ENCODE results near the gene RNF114. TPM values are rescaled to one million over a fixed set of nuclear protein-coding genes. Genes with fewer than 3 reads are reported as not detected.
A peak's percentile ranks its signal among the peaks of the same experiment; 100 is the strongest.

Gene RNF114
- total and polyA plus RNA-seq, 4 donors, result 32.1 to 70.6 (median 42.6) TPM

DNA sequence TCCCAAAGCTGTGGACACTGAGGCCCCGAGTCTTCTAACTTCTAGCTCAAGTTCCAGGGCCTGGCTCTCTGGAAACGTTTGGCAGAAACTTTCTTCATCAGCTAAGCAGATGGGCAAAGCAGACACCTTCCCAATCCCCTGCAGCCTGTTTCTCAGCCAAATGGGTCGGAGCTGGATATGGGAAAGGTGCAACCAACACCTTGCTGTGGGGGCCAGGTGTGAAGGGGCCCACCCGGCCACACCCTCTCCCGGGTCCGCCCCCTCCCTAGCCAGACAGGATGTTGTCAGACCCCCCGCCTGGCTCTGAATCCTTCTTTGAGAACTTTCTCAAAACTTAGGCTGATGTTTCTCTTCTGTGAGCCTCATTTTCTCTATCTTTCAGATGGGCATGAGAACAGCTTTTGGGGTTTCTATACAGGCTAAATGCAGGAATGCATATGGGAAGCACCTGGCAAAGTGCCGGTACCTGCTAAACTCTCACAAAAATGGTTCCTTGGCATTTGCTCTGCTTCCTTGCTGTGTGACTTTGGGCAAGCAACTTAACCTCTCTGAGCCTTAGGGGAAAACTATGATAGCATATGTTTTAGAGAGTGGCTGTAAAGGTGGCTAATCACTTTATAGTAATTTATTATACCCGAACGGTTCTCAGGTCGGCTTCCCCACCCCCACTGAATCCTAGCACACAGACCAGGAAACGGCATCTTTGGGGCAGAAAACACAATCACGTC is 48.4 kb downstream of the RNF114 start:
- Histone ChIP-seq H3K9me3 (ENCODE audit: control insufficient read depth, low read length) (no peaks in the 10 kb centered on the region), H3K27ac (ENCODE audit: low read depth in 1 of 2, low read length in 2 of 2) (no peak overlapping the region), H3K4me3 (ENCODE audit: low read length in 2 of 2) (no peak overlapping the region), H3K27me3 (ENCODE audit: control insufficient read depth in 1 of 2, insufficient read depth in 2 of 2, low read length in 1 of 2) (peaks cover 0 to 1% of the 10 kb centered on the region in 2 donors), H3K4me1 (ENCODE audit: control insufficient read depth in 1 of 2, insufficient read depth in 2 of 2, low read length in 2 of 2) (no peaks in the 10 kb centered on the region), H3K36me3 (ENCODE audit: control insufficient read depth in 1 of 2, insufficient read depth in 2 of 2, low read length in 1 of 2) (no peaks in the 10 kb centered on the region)
- intact Hi-C loops (cut with DNase I), result loop anchor here in 1 of 2 donors (10.0 kb wide), 1 partner anchor 190 kb away; no protein-coding TSS in a partner anchor
- no peak for DNase-seq
- ATAC-seq (ENCODE audit: low FRiP score), result no peak
- 73 to 75% methylated on average over 13 of the region's 13 CpGs for WGBS, 2 donors

DNA sequence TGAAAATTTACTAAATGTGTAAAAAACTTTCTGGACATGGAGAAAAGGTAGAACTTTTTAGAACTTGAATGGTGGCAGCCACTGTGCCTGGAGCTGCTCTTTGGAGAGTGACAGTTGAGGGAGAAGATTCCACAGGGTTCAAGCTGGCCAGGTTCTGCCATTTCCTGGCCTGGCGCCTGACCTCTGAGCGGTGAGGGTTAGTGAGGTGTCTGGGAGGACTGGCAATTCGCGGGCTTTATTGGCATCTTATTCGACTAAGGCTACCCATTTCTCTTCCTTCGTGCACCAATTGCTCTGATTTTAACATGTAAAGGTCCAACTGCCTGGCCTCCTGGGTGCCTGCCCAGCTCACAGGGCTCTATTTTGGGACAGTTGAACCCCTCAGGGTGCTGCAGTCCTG is 49.0 kb downstream of the RNF114 start:
- Histone ChIP-seq H3K27me3 (ENCODE audit: control insufficient read depth in 1 of 2, insufficient read depth in 2 of 2, low read length in 1 of 2) (peaks cover 0 to 1% of the 10 kb centered on the region in 2 donors), H3K4me3 (ENCODE audit: low read length in 2 of 2) (no peak overlapping the region), H3K4me1 (ENCODE audit: control insufficient read depth in 1 of 2, insufficient read depth in 2 of 2, low read length in 2 of 2) (no peaks in the 10 kb centered on the region), H3K36me3 (ENCODE audit: control insufficient read depth in 1 of 2, insufficient read depth in 2 of 2, low read length in 1 of 2) (no peaks in the 10 kb centered on the region), H3K9me3 (ENCODE audit: control insufficient read depth, low read length) (no peaks in the 10 kb centered on the region), H3K27ac (ENCODE audit: low read depth in 1 of 2, low read length in 2 of 2) (no peak overlapping the region)
- intact Hi-C loops (cut with DNase I), result loop anchor here in 1 of 2 donors (10.0 kb wide), 1 partner anchor 190 kb away; no protein-coding TSS in a partner anchor
- ATAC-seq (ENCODE audit: low FRiP score) (no peak), DNase-seq (no peak)
- 84 to 85% methylated on average over 6 of the region's 6 CpGs for WGBS, 2 donors

GRCh38 chr20:49985617-49986016 is 49.4 kb downstream of the RNF114 start:
- ATAC-seq (ENCODE audit: low FRiP score) (no peak), DNase-seq (no peak)
- no peaks in the 10 kb centered on the region for H3K9me3 ChIP-seq (ENCODE audit: control insufficient read depth, low read length)
- no peaks in the 10 kb centered on the region for H3K36me3 ChIP-seq (ENCODE audit: control insufficient read depth in 1 of 2, insufficient read depth in 2 of 2, low read length in 1 of 2)
- H3K4me1 ChIP-seq (ENCODE audit: control insufficient read depth in 1 of 2, insufficient read depth in 2 of 2, low read length in 2 of 2), result no peaks in the 10 kb centered on the region
- H3K27ac ChIP-seq (ENCODE audit: low read depth in 1 of 2, low read length in 2 of 2), result no peak overlapping the region
- H3K4me3 ChIP-seq (ENCODE audit: low read length in 2 of 2), result no peak overlapping the region
- WGBS, 2 donors, result 83 to 89% methylated on average over 13 of the region's 13 CpGs
- intact Hi-C loops (cut with DNase I), result loop anchor here in 1 of 2 donors (10.0 kb wide), 1 partner anchor 189 kb away; no protein-coding TSS in a partner anchor
- peaks cover 0 to 1% of the 10 kb centered on the region in 2 donors for H3K27me3 ChIP-seq (ENCODE audit: control insufficient read depth in 1 of 2, insufficient read depth in 2 of 2, low read length in 1 of 2)

GRCh38 chr20:49986049-49986448 is 49.9 kb downstream of the RNF114 start:
- Histone ChIP-seq H3K4me1 (ENCODE audit: control insufficient read depth in 1 of 2, insufficient read depth in 2 of 2, low read length in 2 of 2) (no peaks in the 10 kb centered on the region), H3K27me3 (ENCODE audit: control insufficient read depth in 1 of 2, insufficient read depth in 2 of 2, low read length in 1 of 2) (peaks cover 0 to 1% of the 10 kb centered on the region in 2 donors), H3K36me3 (ENCODE audit: control insufficient read depth in 1 of 2, insufficient read depth in 2 of 2, low read length in 1 of 2) (no peaks in the 10 kb centered on the region), H3K9me3 (ENCODE audit: control insufficient read depth, low read length) (no peaks in the 10 kb centered on the region), H3K27ac (ENCODE audit: low read depth in 1 of 2, low read length in 2 of 2) (no peak overlapping the region), H3K4me3 (ENCODE audit: low read length in 2 of 2) (no peak overlapping the region)
- no peak for ATAC-seq (ENCODE audit: low FRiP score)
- WGBS, 2 donors, result 92 to 98% methylated on average over 4 of the region's 4 CpGs
- intact Hi-C loops (cut with DNase I), result loop anchor here in 1 of 2 donors (10.0 kb wide), 1 partner anchor 189 kb away; no protein-coding TSS in a partner anchor
- no peak for DNase-seq

GRCh38 chr20:49987015-49987867 is 51.0 kb downstream of the RNF114 start:
- no peak for DNase-seq
- Histone ChIP-seq H3K4me3 (ENCODE audit: low read length in 2 of 2) (no peak overlapping the region), H3K27ac (ENCODE audit: low read depth in 1 of 2, low read length in 2 of 2) (no peak overlapping the region), H3K36me3 (ENCODE audit: control insufficient read depth in 1 of 2, insufficient read depth in 2 of 2, low read length in 1 of 2) (no peaks in the 10 kb centered on the region), H3K4me1 (ENCODE audit: control insufficient read depth in 1 of 2, insufficient read depth in 2 of 2, low read length in 2 of 2) (no peaks in the 10 kb centered on the region), H3K27me3 (ENCODE audit: control insufficient read depth in 1 of 2, insufficient read depth in 2 of 2, low read length in 1 of 2) (peaks cover 0 to 1% of the 10 kb centered on the region in 2 donors), H3K9me3 (ENCODE audit: control insufficient read depth, low read length) (no peaks in the 10 kb centered on the region)
- WGBS, 2 donors, result 89% methylated on average over 15 of the region's 15 CpGs
- no peak for ATAC-seq (ENCODE audit: low FRiP score)
- intact Hi-C loops (cut with DNase I), result loop anchor here in 1 of 2 donors (10.0 kb wide), 1 partner anchor 188 kb away; no protein-coding TSS in a partner anchor

DNA sequence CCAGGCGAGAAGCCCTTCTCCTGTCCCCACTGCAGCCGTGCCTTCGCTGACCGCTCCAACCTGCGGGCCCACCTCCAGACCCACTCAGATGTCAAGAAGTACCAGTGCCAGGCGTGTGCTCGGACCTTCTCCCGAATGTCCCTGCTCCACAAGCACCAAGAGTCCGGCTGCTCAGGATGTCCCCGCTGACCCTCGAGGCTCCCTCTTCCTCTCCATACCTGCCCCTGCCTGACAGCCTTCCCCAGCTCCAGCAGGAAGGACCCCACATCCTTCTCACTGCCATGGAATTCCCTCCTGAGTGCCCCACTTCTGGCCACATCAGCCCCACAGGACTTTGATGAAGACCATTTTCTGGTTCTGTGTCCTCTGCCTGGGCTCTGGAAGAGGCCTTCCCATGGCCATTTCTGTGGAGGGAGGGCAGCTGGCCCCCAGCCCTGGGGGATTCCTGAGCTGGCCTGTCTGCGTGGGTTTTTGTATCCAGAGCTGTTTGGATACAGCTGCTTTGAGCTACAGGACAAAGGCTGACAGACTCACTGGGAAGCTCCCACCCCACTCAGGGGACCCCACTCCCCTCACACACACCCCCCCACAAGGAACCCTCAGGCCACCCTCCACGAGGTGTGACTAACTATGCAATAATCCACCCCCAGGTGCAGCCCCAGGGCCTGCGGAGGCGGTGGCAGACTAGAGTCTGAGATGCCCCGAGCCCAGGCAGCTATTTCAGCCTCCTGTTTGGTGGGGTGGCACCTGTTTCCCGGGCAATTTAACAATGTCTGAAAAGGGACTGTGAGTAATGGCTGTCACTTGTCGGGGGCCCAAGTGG is 51.9 kb downstream of the RNF114 start:
- 86% methylated on average over 18 of the region's 18 CpGs for WGBS, 2 donors
- Histone ChIP-seq H3K9me3 (ENCODE audit: control insufficient read depth, low read length) (no peaks in the 10 kb centered on the region), H3K4me1 (ENCODE audit: control insufficient read depth in 1 of 2, insufficient read depth in 2 of 2, low read length in 2 of 2) (no peaks in the 10 kb centered on the region), H3K27ac (ENCODE audit: low read depth in 1 of 2, low read length in 2 of 2) (no peak overlapping the region), H3K4me3 (ENCODE audit: low read length in 2 of 2) (no peak overlapping the region), H3K36me3 (ENCODE audit: control insufficient read depth in 1 of 2, insufficient read depth in 2 of 2, low read length in 1 of 2) (no peaks in the 10 kb centered on the region), H3K27me3 (ENCODE audit: control insufficient read depth in 1 of 2, insufficient read depth in 2 of 2, low read length in 1 of 2) (no peaks in the 10 kb centered on the region)
- ATAC-seq (ENCODE audit: low FRiP score), result no peak
- intact Hi-C loops (cut with DNase I), result loop anchor here in 1 of 2 donors (10.0 kb wide), 1 partner anchor 187 kb away; no protein-coding TSS in a partner anchor
- no peak for DNase-seq

DNA sequence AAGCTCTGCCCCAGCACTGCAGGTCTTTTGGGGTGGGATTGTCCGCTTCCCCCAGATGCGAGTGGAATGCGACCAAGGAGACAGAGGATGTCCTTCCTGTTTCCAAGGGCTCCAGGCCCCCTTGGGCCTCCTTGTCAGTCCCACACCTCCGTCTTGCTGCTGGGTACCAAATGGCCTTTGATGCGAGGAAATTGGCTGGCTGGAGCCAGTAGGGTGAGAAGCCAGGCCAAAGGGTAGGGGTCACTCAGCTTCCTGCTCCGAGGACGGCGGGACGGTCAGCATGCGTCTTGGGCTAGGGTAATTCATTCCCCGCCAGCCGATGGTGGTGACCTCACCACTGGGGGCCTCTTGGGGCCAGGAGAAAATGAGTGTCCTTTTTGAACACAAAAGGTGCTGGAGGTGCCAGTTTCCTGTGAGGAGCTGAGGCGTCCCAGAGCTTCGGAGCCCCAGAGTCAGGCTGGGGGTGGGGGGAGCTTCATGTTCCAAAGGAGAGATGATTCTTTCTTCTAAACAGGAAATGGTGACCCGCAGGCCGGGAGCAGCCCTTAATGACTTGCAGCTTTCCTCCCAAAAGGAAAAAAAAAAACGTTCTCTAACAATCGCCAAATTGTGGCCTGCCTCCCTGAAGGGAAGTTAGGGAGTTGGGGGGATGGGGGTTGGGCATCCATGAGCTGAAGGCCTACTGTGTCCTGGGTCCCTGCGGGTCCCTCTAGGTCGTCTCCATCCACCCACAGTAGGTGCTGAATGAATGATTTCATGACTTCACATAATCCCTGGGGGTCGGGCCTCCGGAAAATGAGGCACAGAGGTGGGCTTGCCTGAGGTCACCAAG is 53.3 kb downstream of the RNF114 start:
- intact Hi-C loops (cut with DNase I), result loop anchor here in 1 of 2 donors (10.0 kb wide), 1 partner anchor 185 kb away; no protein-coding TSS in a partner anchor
- 51 to 62% methylated on average over 22 of the region's 22 CpGs for WGBS, 2 donors
- no peak overlapping the region for H3K27ac ChIP-seq (ENCODE audit: low read depth in 1 of 2, low read length in 2 of 2)
- H3K36me3 ChIP-seq (ENCODE audit: control insufficient read depth in 1 of 2, insufficient read depth in 2 of 2, low read length in 1 of 2), result no peaks in the 10 kb centered on the region
- no peaks in the 10 kb centered on the region for H3K9me3 ChIP-seq (ENCODE audit: control insufficient read depth, low read length)
- no peaks in the 10 kb centered on the region for H3K4me1 ChIP-seq (ENCODE audit: control insufficient read depth in 1 of 2, insufficient read depth in 2 of 2, low read length in 2 of 2)
- ATAC-seq (ENCODE audit: low FRiP score), result no peak
- H3K27me3 ChIP-seq (ENCODE audit: control insufficient read depth in 1 of 2, insufficient read depth in 2 of 2, low read length in 1 of 2), result no peaks in the 10 kb centered on the region
- DNase-seq, result peak; percentile 74 to 83
- no peak overlapping the region for H3K4me3 ChIP-seq (ENCODE audit: low read length in 2 of 2)
